Measurements from ENCODE around the gene CHST5.

The CHST5 gene

GRCh38 chr16:75535901-75536300 lies at the start of gene CHST5:
TSS of gene CHST5 (minus strand) at chr16:75536108. CDS start at chr16:75530384, 5,724 bp downstream.
- TF ChIP-seq GATA3 (IDR thresholded peaks at IDR 0.05; ENCODE audit: low read depth, low read length) = no peak
- TF ChIP-seq GATA2 (IDR thresholded peaks at IDR 0.05; ENCODE audit: low read depth, low read length) = no peak

GRCh38 chr16:75584108-75584507 lies 48.2 kb upstream of the CHST5 start:
- TF ChIP-seq GATA2 (IDR thresholded peaks at IDR 0.05; ENCODE audit: low read depth, low read length) = no peak
- TF ChIP-seq GATA3 (IDR thresholded peaks at IDR 0.05; ENCODE audit: low read depth, low read length) = no peak

GRCh38 chr16:75579281-75579834 lies 43.5 kb upstream of the CHST5 start:
- TF ChIP-seq GATA3 (IDR thresholded peaks at IDR 0.05; ENCODE audit: low read depth, low read length) (no peak), GATA2 (IDR thresholded peaks at IDR 0.05; ENCODE audit: low read depth, low read length) (no peak)

GRCh38 chr16:75578725-75579124 lies 42.8 kb upstream of the CHST5 start:
- TF ChIP-seq GATA3 (IDR thresholded peaks at IDR 0.05; ENCODE audit: low read depth, low read length) (no peak), GATA2 (IDR thresholded peaks at IDR 0.05; ENCODE audit: low read depth, low read length) (no peak)

GRCh38 chr16:75578212-75578611 lies 42.3 kb upstream of the CHST5 start:
- TF ChIP-seq GATA2 (IDR thresholded peaks at IDR 0.05; ENCODE audit: low read depth, low read length) = no peak
- TF ChIP-seq GATA3 (IDR thresholded peaks at IDR 0.05; ENCODE audit: low read depth, low read length) = no peak

GRCh38 chr16:75576384-75576811 lies 40.5 kb upstream of the CHST5 start:
- TF ChIP-seq GATA3 (IDR thresholded peaks at IDR 0.05; ENCODE audit: low read depth, low read length) = no peak
- no peak for TF ChIP-seq GATA2 (IDR thresholded peaks at IDR 0.05; ENCODE audit: low read depth, low read length)

GRCh38 chr16:75575958-75576357 lies 40.0 kb upstream of the CHST5 start:
- no peak for TF ChIP-seq GATA2 (IDR thresholded peaks at IDR 0.05; ENCODE audit: low read depth, low read length)
- no peak for TF ChIP-seq GATA3 (IDR thresholded peaks at IDR 0.05; ENCODE audit: low read depth, low read length)

GRCh38 chr16:75573955-75574354 lies 38.0 kb upstream of the CHST5 start:
- TF ChIP-seq GATA2 (IDR thresholded peaks at IDR 0.05; ENCODE audit: low read depth, low read length) (no peak), GATA3 (IDR thresholded peaks at IDR 0.05; ENCODE audit: low read depth, low read length) (no peak)

- TF ChIP-seq GATA2 (IDR thresholded peaks at IDR 0.05; ENCODE audit: low read depth, low read length) (no peak), GATA3 (IDR thresholded peaks at IDR 0.05; ENCODE audit: low read depth, low read length) (no peak)
Observed at GRCh38 chr16:75572864-75573542, 37.1 kb upstream of the CHST5 start.

- no peak for TF ChIP-seq GATA3 (IDR thresholded peaks at IDR 0.05; ENCODE audit: low read depth, low read length)
- no peak for TF ChIP-seq GATA2 (IDR thresholded peaks at IDR 0.05; ENCODE audit: low read depth, low read length)
Observed at GRCh38 chr16:75570396-75571065, 34.6 kb upstream of the CHST5 start.

- TF ChIP-seq GATA3 (IDR thresholded peaks at IDR 0.05; ENCODE audit: low read depth, low read length) = no peak
- no peak for TF ChIP-seq GATA2 (IDR thresholded peaks at IDR 0.05; ENCODE audit: low read depth, low read length)
Observed at GRCh38 chr16:75567911-75568310, 32.0 kb upstream of the CHST5 start.

- no peak for TF ChIP-seq GATA3 (IDR thresholded peaks at IDR 0.05; ENCODE audit: low read depth, low read length)
Observed at GRCh38 chr16:75566758-75567255, 30.9 kb upstream of the CHST5 start.

GRCh38 chr16:75566040-75566757 lies 30.3 kb upstream of the CHST5 start, which contains the start of gene GABARAPL2:
TSS of gene GABARAPL2 (plus strand) at chr16:75566379. CDS start at chr16:75566487, 108 bp downstream.
- TF ChIP-seq GATA3 (IDR thresholded peaks at IDR 0.05; ENCODE audit: low read depth, low read length) (no peak), GATA2 (IDR thresholded peaks at IDR 0.05; ENCODE audit: low read depth, low read length) (no peak)

- TF ChIP-seq GATA3 (IDR thresholded peaks at IDR 0.05; ENCODE audit: low read depth, low read length) = no peak
- no peak for TF ChIP-seq GATA2 (IDR thresholded peaks at IDR 0.05; ENCODE audit: low read depth, low read length)
Observed at GRCh38 chr16:75565640-75566039, 29.7 kb upstream of the CHST5 start.
